Activated T-helper 1 cell treated with anti-CD3 and anti-CD28 coated beads, Interleukin-12 subunit alpha, Interleukin-12 subunit beta, Interleukin-2, Interleukin-4 antibody, amounts not matched to agents 30 ng/mL and 10 ng/mL and 1 ng/mL, durations not matched to agents 14 hours and 24 hours and 36 hours (primary cell): ENCODE results near the gene AUTS2. TPM values are rescaled to one million over a fixed set of nuclear protein-coding genes. Genes with fewer than 3 reads are reported as not detected.

Experiments used
- DNase-seq: peaks from one replicate; pipeline ENCODE4 v3.0.0; 2021; ENCODE audit warnings: low spot score
- H3K27ac Mint-ChIP-seq: one replicate; pipeline ENCODE4 v1.8.0; 2021; ENCODE audit warnings: mild to moderate bottlenecking, mixed read lengths
- H3K27me3 Mint-ChIP-seq: one replicate; pipeline ENCODE4 v1.8.0; 2022; ENCODE audit warnings: mild to moderate bottlenecking, moderate library complexity, mixed read lengths; ENCODE audit not compliant: insufficient read depth
- H3K36me3 Mint-ChIP-seq: one replicate; pipeline ENCODE4 v1.8.0; 2021; ENCODE audit warnings: low read depth, mixed read lengths
- H3K4me1 Mint-ChIP-seq: one replicate; pipeline ENCODE4 v1.8.0; 2021; ENCODE audit warnings: low read depth, mixed read lengths
- H3K4me3 Mint-ChIP-seq: one replicate; pipeline ENCODE4 v1.8.0; 2021; ENCODE audit warnings: mild to moderate bottlenecking, moderate library complexity, mixed read lengths
- H3K9me3 Mint-ChIP-seq: one replicate; pipeline ENCODE4 v1.8.0; 2021; ENCODE audit warnings: mixed read lengths
- intact Hi-C: fragments of 100-400 bp; cut with micrococcal nuclease; formaldehyde crosslinking; loops from one replicate; pipeline ENCODE4 v1.15.1; 2024
- total RNA-seq: library from RNA; stranded (reverse); gene quantifications from 2 replicates; pipeline ENCODE4 v1.2.3, GENCODE V29; 2022

AUTS2 gene
- total RNA-seq, 1 donor from 2014 or later: 2.7 TPM

- intact Hi-C loops: no loop called here
- DNase-seq: no peak
- no peak overlapping the region for H3K4me3 Mint-ChIP-seq
- H3K27ac Mint-ChIP-seq: no peak overlapping the region
- peaks cover 24% of the 10 kb centered on the region for H3K27me3 Mint-ChIP-seq
- H3K4me1 Mint-ChIP-seq: no peaks in the 10 kb centered on the region
- H3K36me3 Mint-ChIP-seq: no peaks in the 10 kb centered on the region
- no peaks in the 10 kb centered on the region for H3K9me3 Mint-ChIP-seq
Observed at GRCh38 chr7:69593511-69593910, 4.8 kb upstream of the AUTS2 start.

GRCh38 chr7:69595415-69595814 is 2.9 kb upstream of the AUTS2 start:
- peaks cover 5% of the 10 kb centered on the region for H3K4me1 Mint-ChIP-seq
- H3K9me3 Mint-ChIP-seq: no peaks in the 10 kb centered on the region
- intact Hi-C loops: no loop called here
- H3K27ac Mint-ChIP-seq: no peak overlapping the region
- no peak for DNase-seq
- H3K4me3 Mint-ChIP-seq: no peak overlapping the region
- peaks cover 33% of the 10 kb centered on the region for H3K27me3 Mint-ChIP-seq
- no peaks in the 10 kb centered on the region for H3K36me3 Mint-ChIP-seq

GRCh38 chr7:69596056-69596455 is 2.2 kb upstream of the AUTS2 start:
- intact Hi-C loops: no loop called here
- Mint-ChIP-seq H3K27ac (no peak overlapping the region), H3K4me3 (no peak overlapping the region), H3K4me1 (peaks cover 5% of the 10 kb centered on the region), H3K9me3 (no peaks in the 10 kb centered on the region), H3K27me3 (peaks cover 33% of the 10 kb centered on the region), H3K36me3 (no peaks in the 10 kb centered on the region)
- DNase-seq: no peak

GRCh38 chr7:69596723-69597277 is 1.5 kb upstream of the AUTS2 start:
- intact Hi-C loops: no loop called here
- no peak for DNase-seq

GRCh38 chr7:69597278-69598076 is 798 bp upstream of the AUTS2 start:
- H3K4me3 Mint-ChIP-seq: peak overlapping the region; percentile 73
- no peak for DNase-seq
- peaks cover 5% of the 10 kb centered on the region for H3K4me1 Mint-ChIP-seq
- no peak overlapping the region for H3K27ac Mint-ChIP-seq
- H3K9me3 Mint-ChIP-seq: no peaks in the 10 kb centered on the region
- intact Hi-C loops: no loop called here
- peaks cover 33% of the 10 kb centered on the region for H3K27me3 Mint-ChIP-seq
- no peaks in the 10 kb centered on the region for H3K36me3 Mint-ChIP-seq

More at GRCh38 chr7:69596723-69597277, 1.5 kb upstream of the AUTS2 start:
- peaks cover 5% of the 10 kb centered on the region for H3K4me1 Mint-ChIP-seq
- no peaks in the 10 kb centered on the region for H3K9me3 Mint-ChIP-seq
- H3K27me3 Mint-ChIP-seq: peaks cover 33% of the 10 kb centered on the region
- peak overlapping the region; percentile 73 for H3K4me3 Mint-ChIP-seq
- H3K27ac Mint-ChIP-seq: no peak overlapping the region
- H3K36me3 Mint-ChIP-seq: no peaks in the 10 kb centered on the region

- Mint-ChIP-seq H3K36me3 (no peaks in the 10 kb centered on the region), H3K9me3 (no peaks in the 10 kb centered on the region), H3K27ac (no peak overlapping the region), H3K4me1 (peaks cover 5% of the 10 kb centered on the region), H3K4me3 (peak overlapping the region; percentile 81), H3K27me3 (peaks cover 33% of the 10 kb centered on the region)
- intact Hi-C loops: no loop called here
- DNase-seq: no peak
Observed at GRCh38 chr7:69598487-69599285, 411 bp downstream of the AUTS2 start.

- intact Hi-C loops: no loop called here
- Mint-ChIP-seq H3K9me3 (no peaks in the 10 kb centered on the region), H3K4me1 (peaks cover 5% of the 10 kb centered on the region), H3K4me3 (peak overlapping the region; percentile 77), H3K27me3 (peaks cover 32% of the 10 kb centered on the region), H3K36me3 (no peaks in the 10 kb centered on the region), H3K27ac (no peak overlapping the region)
- no peak for DNase-seq
Observed at GRCh38 chr7:69599286-69599954, 1.1 kb downstream of the AUTS2 start.

- intact Hi-C loops: no loop called here
- H3K27me3 Mint-ChIP-seq: peaks cover 26% of the 10 kb centered on the region
- H3K4me1 Mint-ChIP-seq: peaks cover 5% of the 10 kb centered on the region
- no peaks in the 10 kb centered on the region for H3K9me3 Mint-ChIP-seq
- DNase-seq: no peak
- no peaks in the 10 kb centered on the region for H3K36me3 Mint-ChIP-seq
- H3K4me3 Mint-ChIP-seq: peak overlapping the region; percentile 63
- H3K27ac Mint-ChIP-seq: no peak overlapping the region
Observed at GRCh38 chr7:69599955-69600709, 1.9 kb downstream of the AUTS2 start.

- no peak overlapping the region for H3K27ac Mint-ChIP-seq
- no peak for DNase-seq
- H3K9me3 Mint-ChIP-seq: no peaks in the 10 kb centered on the region
- intact Hi-C loops: no loop called here
- H3K4me3 Mint-ChIP-seq: peak overlapping the region; percentile 31
- H3K36me3 Mint-ChIP-seq: no peaks in the 10 kb centered on the region
- H3K4me1 Mint-ChIP-seq: peaks cover 5% of the 10 kb centered on the region
- peaks cover 21% of the 10 kb centered on the region for H3K27me3 Mint-ChIP-seq
Observed at GRCh38 chr7:69600710-69601519, 2.6 kb downstream of the AUTS2 start.

GRCh38 chr7:69602522-69602921 is 4.2 kb downstream of the AUTS2 start:
- H3K27ac Mint-ChIP-seq: no peak overlapping the region
- intact Hi-C loops: no loop called here
- no peak overlapping the region for H3K4me3 Mint-ChIP-seq
- H3K4me1 Mint-ChIP-seq: peaks cover 5% of the 10 kb centered on the region
- DNase-seq: no peak
- H3K9me3 Mint-ChIP-seq: no peaks in the 10 kb centered on the region
- no peaks in the 10 kb centered on the region for H3K36me3 Mint-ChIP-seq
- peaks cover 11% of the 10 kb centered on the region for H3K27me3 Mint-ChIP-seq

GRCh38 chr7:69603351-69603750 is 5.1 kb downstream of the AUTS2 start:
- H3K4me3 Mint-ChIP-seq: no peak overlapping the region
- no peaks in the 10 kb centered on the region for H3K36me3 Mint-ChIP-seq
- peaks cover 5% of the 10 kb centered on the region for H3K4me1 Mint-ChIP-seq
- no peaks in the 10 kb centered on the region for H3K9me3 Mint-ChIP-seq
- intact Hi-C loops: no loop called here
- H3K27ac Mint-ChIP-seq: no peak overlapping the region
- H3K27me3 Mint-ChIP-seq: peaks cover 11% of the 10 kb centered on the region
- DNase-seq: no peak
